Measurements from ENCODE around the gene NCKAP5.
A peak's percentile ranks its signal among the peaks of the same experiment; 100 is the strongest.
"Not testable (repeated sequence)": the region's sequence is repeated elsewhere in the genome, so short reads cannot be mapped to it uniquely, and the experiment has no call there.

The NCKAP5 gene

GRCh38 chr2:133480707-133481429, 87.4 kb downstream of the NCKAP5 start:
- H3K4me3 ChIP-seq (ENCODE audit: low read depth, low read length): no peak overlapping the region
- DNase-seq: no peak
- H3K27ac ChIP-seq: no peak overlapping the region
- no peaks in the 10 kb centered on the region for H3K36me3 ChIP-seq (replicated peaks)
- in situ Hi-C loops (cut with HindIII; ENCODE audit: low pct_ligation_motif_present, low sequenced_read_pairs): no loop called here
- H3K27me3 ChIP-seq (replicated peaks): no peaks in the 10 kb centered on the region
- TF ChIP-seq, protein P1, sequence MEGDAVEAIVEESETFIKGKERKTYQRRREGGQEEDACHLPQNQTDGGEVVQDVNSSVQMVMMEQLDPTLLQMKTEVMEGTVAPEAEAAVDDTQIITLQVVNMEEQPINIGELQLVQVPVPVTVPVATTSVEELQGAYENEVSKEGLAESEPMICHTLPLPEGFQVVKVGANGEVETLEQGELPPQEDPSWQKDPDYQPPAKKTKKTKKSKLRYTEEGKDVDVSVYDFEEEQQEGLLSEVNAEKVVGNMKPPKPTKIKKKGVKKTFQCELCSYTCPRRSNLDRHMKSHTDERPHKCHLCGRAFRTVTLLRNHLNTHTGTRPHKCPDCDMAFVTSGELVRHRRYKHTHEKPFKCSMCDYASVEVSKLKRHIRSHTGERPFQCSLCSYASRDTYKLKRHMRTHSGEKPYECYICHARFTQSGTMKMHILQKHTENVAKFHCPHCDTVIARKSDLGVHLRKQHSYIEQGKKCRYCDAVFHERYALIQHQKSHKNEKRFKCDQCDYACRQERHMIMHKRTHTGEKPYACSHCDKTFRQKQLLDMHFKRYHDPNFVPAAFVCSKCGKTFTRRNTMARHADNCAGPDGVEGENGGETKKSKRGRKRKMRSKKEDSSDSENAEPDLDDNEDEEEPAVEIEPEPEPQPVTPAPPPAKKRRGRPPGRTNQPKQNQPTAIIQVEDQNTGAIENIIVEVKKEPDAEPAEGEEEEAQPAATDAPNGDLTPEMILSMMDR (IDR thresholded peaks at IDR 0.05; ENCODE audit: low read depth, low read length, missing control alignments): no peak

DNA sequence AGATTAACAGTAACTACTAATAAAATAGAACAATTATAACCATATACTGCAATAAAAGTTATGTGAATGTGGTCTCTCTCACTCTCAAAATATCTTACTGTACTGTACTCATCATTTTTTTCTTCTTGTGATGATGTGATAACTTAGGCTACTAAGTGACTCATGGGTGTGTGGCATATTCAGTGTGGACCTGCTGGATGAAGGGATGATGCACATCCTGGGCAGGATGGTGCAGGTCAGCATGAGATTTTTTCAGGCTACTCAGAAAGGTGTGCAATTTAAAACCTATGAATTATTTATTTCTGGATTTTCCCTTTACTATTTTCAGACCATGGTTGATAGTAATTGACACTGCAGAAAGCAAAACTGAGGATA, 90.7 kb downstream of the NCKAP5 start:
- H3K27me3 ChIP-seq (replicated peaks): no peaks in the 10 kb centered on the region
- TF ChIP-seq, protein P1 (IDR thresholded peaks at IDR 0.05; ENCODE audit: low read depth, low read length, missing control alignments): no peak
- no peak overlapping the region for H3K4me3 ChIP-seq (ENCODE audit: low read depth, low read length)
- in situ Hi-C loops (cut with HindIII; ENCODE audit: low pct_ligation_motif_present, low sequenced_read_pairs): no loop called here
- H3K36me3 ChIP-seq (replicated peaks): no peaks in the 10 kb centered on the region
- H3K27ac ChIP-seq: no peak overlapping the region
- DNase-seq: peak; percentile 40

- TF ChIP-seq, protein P1 (IDR thresholded peaks at IDR 0.05; ENCODE audit: low read depth, low read length, missing control alignments): no peak
- no peak for DNase-seq
- Histone ChIP-seq H3K36me3 (replicated peaks) (no peaks in the 10 kb centered on the region), H3K27me3 (replicated peaks) (no peaks in the 10 kb centered on the region), H3K4me3 (ENCODE audit: low read depth, low read length) (no peak overlapping the region), H3K27ac (no peak overlapping the region)
- in situ Hi-C loops (cut with HindIII; ENCODE audit: low pct_ligation_motif_present, low sequenced_read_pairs): no loop called here
Measured at GRCh38 chr2:133476931-133477615, 91.2 kb downstream of the NCKAP5 start.

DNA sequence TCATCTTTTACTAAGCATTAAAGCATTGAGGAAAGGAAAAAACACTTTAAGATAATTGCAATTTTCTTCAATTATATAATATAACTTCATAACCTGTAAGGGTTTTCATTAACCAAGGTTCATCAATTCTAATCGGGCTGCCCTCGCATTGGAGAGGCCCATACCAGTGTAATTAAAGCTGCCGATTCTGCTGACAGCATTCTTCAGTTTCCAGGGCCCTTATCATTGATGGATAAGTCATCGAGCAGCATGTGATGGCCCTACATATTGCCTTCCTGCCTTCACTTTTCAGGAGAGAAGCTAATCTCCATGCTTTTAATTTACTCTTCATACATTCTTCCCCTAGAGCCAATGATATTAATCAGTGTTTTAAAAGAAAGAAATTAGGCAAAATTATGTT, 92.0 kb downstream of the NCKAP5 start:
- H3K36me3 ChIP-seq (replicated peaks): no peaks in the 10 kb centered on the region
- H3K27ac ChIP-seq: no peak overlapping the region
- H3K27me3 ChIP-seq (replicated peaks): no peaks in the 10 kb centered on the region
- DNase-seq: no peak
- TF ChIP-seq, protein P1 (IDR thresholded peaks at IDR 0.05; ENCODE audit: low read depth, low read length, missing control alignments): no peak
- in situ Hi-C loops (cut with HindIII; ENCODE audit: low pct_ligation_motif_present, low sequenced_read_pairs): no loop called here
- no peak overlapping the region for H3K4me3 ChIP-seq (ENCODE audit: low read depth, low read length)

- H3K4me3 ChIP-seq (ENCODE audit: low read depth, low read length): no peak overlapping the region
- H3K27ac ChIP-seq: no peak overlapping the region
- DNase-seq: no peak
- TF ChIP-seq, protein P1 (IDR thresholded peaks at IDR 0.05; ENCODE audit: low read depth, low read length, missing control alignments): no peak
- H3K36me3 ChIP-seq (replicated peaks): no peaks in the 10 kb centered on the region
- no peaks in the 10 kb centered on the region for H3K27me3 ChIP-seq (replicated peaks)
- in situ Hi-C loops (cut with HindIII; ENCODE audit: low pct_ligation_motif_present, low sequenced_read_pairs): no loop called here
Measured at GRCh38 chr2:133475610-133476009, 92.7 kb downstream of the NCKAP5 start.

GRCh38 chr2:133470446-133470845, 97.8 kb downstream of the NCKAP5 start:
- DNase-seq; H3K4me3 ChIP-seq (ENCODE audit: low read depth, low read length); H3K36me3 ChIP-seq (replicated peaks); in situ Hi-C loops (cut with HindIII; ENCODE audit: low pct_ligation_motif_present, low sequenced_read_pairs); H3K27ac ChIP-seq; H3K27me3 ChIP-seq (replicated peaks): not testable (repeated sequence)

Measured in brain microvascular endothelial cell (primary cell).